CD4-positive, alpha-beta T cell treated with Interleukin-4 for 4 hours (primary cell): ENCODE data around the gene RHOA.
A peak's percentile ranks its signal among the peaks of the same experiment; 100 is the strongest.
"Not testable (repeated sequence)": the region's sequence is repeated elsewhere in the genome, so short reads cannot be mapped to it uniquely, and the experiment has no call there.

ENCODE experiments used
- DNase-seq: peaks from one replicate; pipeline ENCODE4 v3.0.0-alpha.2; 2020

The RHOA gene

DNA sequence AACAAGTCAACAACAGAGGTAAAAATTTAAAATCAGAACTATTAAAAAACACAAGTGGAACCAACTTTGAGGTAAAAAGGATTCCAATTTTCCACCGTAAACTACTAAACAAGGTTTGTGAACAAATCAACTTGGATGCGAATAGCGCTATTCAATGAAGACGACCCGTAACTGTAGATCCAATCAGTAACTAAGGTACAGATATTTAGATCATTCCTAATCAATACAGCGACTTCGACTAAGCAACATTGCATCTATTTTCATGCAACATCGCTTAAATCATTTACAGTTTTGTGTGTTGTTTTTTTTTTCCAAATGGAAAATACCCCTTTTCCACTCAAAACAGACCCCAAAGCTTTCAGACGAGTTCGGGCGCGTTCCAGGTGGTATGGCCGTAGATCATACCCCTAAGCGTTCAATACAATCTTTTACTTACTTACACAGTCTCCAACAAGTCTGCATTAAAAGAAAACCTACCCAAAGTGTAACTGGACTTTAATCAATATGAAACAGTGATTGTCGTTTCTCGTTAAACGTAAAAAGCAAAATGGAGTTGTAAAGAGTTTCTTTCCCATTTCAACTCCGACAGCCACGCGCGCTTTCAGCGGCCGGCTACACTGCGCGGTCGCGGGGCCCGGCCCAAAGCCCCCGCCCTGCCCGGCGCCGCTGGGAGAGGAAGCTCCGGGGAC is 786 bp downstream of the RHOA start:
- no peak for DNase-seq

DNA sequence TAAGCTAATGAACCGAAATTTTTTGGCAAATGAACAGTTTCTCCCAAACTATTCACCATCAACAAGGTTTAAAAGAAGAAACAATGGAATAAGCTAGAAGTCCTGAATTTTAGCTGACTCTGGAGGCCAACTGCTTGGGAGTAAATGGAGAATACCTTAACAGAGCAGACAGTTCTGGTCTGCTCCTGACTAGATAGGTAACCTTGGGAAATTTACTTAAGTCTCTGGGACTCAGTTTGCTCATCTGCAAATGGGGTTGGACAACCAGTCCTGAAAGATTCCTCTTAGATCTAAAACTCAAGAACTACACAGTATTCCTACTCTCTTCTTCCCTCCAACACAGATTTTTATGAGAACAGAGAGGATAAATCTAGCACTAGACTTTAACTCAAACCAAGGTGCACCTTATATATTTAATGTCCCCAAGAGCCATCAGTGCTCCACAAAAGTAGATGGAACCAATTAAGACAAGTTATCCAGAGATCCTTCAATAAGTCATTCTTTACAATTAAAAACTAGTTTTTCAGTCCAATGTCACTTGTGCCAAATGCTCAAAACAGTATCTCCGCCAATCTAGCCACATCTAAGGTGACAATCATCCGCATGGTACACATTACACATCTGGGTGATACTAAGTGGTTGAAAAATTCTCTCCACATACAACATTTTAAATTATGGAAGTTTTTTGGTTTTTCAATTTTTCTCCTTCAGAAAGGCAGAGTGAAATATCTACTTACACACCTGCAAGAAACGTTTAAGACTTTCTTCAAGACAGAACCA is 1.5 kb downstream of the RHOA start:
- DNase-seq: peak; percentile 35

DNA sequence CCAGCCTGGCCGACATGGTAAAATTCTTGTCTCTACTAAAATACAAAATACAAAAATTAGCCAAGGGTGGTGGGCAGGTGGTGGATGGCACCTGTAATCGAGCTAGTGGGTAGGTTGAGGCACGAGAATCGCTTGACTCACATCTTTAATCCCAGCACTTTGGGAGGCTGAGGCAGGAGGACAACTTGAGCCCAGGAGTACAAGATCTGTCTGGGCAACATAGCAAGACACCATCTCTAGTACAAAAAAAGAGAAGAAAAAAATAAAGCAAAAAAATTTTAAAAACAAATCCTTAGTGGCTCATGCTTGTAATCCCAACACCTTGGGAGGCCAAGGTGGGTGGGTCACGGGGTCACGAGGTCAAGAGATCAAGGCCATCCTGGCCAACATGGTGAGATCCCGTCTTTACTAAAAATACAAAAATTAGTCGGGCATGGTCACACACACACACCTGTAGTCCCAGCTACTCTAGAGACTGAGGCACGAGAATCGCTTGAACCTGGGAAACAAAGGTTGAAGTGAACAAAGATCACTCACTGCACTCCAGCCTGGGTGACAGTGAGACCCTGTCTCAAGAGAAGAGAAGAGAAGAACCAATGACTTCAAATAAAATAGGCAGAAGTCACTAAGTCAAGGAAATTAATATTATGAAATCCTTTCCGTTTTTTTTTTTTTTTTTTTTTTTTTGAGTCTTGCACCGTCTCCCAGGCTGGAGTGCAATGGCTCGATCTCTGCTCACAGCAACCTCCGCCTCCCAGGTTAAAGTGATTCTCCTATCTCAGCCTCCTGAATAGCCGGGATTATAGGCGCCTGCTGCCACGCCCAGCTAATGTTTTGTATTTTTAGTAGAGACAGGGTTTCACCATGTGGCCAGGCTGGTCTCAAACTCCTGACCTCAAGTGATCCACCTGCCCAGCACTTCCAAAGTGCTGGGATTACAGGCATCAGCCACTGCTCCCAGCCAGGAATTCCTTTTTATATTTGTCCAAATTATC is 4.9 kb downstream of the RHOA start:
- no peak for DNase-seq

DNA sequence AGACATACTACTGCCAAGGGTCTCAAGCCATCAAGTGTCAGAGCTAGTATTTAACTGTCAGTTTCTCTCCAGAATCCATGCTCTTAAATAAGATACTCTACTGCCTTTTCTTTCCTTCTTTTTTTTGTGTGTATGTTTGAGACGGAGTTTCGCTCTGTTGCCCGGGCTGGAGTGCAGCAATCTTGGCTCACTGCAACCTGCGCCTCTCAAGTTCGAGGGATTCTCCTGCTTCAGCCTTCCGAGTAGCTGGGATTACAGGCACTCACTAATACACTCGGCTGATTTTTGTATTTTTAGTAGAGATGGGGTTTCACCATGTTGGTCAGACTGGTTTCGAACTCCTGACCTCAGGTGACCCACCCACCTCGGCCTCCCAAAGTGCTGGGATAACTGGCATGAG is 6.2 kb downstream of the RHOA start:
- DNase-seq: not testable (repeated sequence)

DNA sequence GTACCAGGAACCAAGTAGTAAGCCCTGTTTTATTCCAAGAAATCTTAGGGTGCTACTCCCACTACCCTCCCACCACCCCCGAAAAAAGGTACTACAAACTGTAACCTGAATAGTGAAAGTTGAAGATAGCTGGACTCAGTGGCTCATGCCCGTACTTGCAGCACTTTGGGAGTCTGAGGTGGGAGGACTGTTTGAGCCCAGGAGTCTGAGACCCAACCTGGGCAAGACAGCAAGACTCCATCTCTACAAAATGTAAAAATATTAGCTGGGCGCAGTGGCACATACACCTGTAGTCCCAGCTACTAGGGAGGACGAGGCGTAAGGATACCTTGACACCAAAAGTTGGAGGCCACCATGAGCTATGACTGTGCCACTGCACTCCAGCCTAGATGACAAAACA is 7.9 kb downstream of the RHOA start:
- no peak for DNase-seq

DNA sequence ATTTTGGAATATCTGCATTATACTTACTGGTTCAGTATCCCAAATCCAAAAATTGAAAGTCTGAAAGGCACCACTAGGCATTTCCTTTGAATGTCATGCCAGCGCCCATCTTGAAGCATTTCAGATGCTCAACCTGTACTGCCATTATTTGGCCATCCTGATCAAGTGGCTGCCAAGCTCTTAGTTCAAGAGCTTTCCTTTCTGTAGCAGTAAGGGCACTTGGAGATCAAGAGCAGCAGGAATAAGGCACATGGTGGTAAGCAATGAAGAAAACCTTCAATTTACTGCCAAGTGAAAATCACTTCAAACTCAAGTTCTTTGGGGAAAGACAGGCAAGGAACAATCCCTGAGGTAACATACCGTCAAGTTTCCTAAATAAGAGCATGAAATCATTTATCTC is 10.0 kb downstream of the RHOA start:
- no peak for DNase-seq

DNA sequence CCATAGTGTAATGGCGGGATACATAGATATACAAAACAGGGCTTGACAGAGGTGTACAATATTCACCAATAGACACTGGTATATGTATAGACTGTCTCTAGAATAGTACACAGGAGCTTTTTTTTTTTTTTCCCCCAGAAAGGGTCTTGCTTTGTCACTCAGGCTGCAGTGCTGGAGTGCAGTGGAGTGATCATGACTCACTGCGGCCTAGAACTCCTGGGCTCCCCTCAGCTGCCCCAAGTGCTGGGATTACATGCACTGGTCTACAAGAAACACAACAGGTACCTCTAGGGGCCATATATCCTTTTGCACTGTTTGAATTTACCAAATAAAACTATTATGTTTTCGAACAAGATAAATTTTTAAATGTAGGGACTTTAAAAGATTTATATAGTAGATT is 12.3 kb downstream of the RHOA start:
- no peak for DNase-seq

DNA sequence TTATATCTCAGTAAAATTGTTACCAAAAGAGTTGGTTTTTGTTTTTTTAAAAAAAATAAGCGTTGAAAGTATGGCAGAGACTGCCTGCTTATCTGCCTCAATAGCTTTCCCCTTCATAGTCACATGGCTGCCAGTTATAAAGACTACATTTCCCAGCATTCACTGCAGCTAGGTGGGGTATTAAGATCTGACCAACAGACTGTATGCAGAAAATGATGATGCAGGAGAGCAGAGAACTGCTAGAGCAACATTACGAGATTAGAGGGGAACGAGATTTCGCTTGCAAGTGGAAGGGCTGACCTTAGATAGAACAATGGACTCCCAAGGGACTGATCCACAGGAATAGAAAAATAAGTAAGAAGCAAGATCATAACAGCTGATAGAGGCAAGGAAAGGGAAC is 14.3 kb downstream of the RHOA start:
- DNase-seq: peak; percentile 27

DNA sequence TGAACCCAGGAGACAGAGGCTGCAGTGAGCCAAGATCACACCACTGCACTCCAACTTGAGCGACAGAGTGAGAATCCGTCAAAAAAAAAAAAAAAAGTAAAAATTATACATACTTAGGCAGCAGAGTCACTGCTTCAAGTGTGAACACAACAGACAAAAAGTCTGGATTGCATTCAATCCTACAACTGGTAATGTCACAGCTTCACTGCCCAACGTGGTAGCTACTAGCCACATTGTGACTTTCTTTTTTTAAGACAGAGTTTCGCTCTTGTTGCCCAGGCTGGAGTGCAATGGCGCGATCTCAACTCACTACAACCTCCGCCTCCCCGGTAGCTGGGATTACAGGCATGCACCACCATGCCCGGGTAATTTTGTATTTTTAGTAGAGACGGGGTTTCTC is 20.5 kb downstream of the RHOA start:
- not testable (repeated sequence) for DNase-seq

DNA sequence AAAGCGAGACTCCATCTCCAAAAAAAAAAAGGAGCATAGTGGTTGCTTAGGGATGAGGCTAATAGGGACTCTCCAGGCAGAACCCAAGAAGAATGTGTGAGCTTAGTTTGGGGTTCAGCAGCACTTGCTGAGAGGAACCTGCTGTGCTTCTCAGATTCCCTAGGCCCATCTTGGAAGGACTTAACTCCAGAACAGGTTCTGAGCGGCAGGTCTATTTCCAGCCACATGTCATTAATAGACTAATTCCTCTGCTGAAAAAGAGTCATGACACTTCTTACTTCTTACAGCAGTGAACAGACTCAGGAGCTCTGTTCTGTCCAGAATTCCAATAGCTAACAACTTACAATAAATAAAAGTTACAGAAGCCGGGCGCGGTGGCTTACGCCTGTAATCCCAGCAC is 22.5 kb downstream of the RHOA start:
- DNase-seq: no peak

DNA sequence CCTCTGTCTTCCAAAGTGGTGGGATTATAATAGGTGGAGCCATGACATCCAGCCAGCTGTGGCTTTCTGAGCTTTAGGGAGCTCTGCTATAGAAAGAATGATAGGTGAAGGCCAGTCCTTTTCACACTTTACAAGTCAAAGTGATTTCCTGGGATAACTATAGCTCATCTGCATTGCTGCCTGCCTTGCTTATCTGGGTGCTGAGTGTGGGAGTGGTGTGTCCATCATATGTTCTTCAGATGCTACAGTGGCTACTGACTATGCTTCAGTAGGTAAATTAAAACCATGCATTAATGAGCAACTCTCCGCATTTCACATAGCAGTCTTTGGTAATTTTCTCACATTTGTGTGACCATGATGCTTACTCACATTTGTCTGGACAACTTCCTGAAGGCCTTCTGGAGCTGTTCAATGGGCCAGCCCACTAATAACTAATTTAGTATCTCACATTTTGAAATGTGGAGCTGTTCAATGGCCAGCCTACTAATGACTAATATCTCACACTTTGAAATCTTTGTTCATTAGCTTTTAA is 23.4 kb downstream of the RHOA start:
- DNase-seq: no peak

DNA sequence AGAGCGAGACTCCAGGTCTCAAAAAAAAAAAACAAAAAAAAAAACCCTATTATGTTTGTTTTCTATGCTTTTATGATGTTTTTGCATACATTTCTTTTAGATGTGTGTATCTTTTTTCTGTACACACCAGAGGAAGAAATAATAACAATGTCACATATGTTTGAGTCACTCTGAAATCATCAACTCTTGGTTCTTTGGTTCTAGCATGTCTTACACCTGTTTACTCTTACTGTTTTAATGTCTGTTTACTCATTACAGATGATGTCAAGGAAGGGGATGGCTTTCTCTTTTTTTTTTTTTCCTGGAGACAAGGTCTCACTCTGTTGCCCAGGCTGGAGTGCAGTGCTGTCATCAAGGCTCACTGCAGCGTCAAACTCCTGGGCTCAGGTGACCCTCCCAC is 24.1 kb downstream of the RHOA start:
- DNase-seq: no peak

DNA sequence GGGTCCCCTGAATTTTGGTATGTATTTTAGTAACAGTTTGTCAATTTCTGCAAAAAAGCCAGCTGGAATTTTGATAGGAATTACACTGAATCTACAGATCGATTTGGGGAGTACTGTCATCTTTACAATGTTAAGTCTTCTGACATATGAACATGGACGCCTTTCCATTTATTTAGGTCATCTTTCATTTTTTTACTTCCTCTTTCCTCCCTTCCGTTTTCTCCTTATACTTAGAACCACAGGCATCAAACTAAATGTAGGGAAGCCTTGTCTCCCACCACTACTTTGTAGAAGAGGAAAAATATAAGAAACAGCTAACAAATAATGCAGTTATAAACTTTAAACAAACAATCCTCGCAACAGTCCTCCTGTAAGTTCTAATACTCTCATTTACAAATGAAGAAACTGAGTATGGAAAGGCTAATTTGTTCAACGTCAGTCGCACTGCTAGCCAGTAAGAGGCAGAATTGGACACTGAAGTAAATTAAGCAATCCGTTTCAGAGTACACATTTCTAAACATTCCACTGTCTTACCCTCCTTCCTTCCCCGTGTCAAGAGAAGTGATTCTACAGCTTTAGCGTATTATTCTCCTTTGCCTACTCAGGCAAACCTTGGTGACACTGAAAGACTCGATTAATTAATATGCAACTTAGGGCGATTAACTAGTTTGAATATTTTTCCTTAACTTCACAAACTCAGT is 25.6 kb downstream of the RHOA start:
- DNase-seq: no peak

DNA sequence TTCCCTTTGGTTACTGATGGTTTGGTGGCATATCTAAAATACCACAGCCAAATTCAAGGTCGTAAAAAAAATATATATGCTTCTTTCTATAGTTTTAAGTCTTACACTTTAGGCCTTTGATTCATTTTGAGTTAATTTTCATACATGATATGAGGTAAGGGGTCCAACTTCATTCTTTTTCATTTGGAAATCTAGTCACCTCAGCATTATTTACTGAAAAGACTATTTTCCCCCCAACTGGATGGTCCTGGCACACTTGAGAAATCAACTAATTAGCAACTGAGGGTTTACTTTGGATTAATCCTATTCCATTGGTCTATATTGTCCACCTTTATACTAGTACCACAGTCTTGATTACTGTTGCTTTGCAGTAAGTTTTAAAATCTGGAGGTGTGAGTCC is 26.2 kb downstream of the RHOA start:
- no peak for DNase-seq

DNA sequence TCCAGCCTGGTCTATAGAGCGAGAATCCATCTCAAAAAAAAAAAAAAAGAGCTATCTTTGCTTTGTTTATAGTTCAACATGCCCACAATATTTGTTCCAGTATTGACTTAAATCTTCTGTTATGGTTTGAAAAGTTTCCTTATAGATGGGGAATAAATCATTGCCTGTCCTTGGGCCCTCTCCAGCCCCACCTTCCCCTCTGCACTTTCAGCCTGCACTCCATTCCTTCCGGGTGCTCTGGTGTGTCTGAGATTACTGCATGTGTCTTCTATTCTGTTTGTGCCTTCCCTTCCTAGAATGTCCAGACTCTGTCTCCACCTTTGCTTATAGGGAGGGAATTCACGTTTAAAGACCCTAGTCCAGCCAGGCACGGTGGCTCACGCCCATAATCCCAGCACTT is 28.4 kb downstream of the RHOA start:
- DNase-seq: no peak

DNA sequence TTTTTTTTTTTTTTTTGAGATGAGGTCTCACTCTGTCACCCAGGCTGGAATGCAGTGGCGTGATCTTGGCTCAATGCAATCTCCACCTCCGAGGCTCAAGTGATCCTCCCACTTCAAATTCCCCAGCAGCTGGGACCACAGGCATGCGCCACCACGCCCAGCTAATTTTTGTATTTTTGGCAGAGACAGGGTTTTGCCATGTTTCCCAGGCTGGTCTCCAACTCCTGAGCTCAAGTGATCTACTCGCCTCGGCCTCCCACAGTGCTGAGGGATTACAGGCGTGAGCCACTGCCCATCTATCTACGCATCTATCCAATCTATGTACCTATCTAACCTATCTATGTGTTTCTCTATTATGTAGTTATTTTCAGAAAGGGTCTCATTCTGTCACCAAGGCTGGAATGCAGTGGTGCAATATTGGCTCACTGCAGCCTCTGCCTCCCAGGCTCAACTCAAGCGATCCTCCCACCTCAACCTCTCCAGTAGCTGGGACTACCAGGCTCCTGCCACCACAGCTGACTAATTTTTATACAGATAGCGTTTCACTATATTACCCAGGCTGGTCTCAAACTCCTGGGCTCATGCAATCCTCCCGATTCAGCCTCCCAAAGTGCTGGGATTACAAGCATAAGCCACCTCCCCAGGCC is 33.4 kb downstream of the RHOA start:
- DNase-seq: no peak

DNA sequence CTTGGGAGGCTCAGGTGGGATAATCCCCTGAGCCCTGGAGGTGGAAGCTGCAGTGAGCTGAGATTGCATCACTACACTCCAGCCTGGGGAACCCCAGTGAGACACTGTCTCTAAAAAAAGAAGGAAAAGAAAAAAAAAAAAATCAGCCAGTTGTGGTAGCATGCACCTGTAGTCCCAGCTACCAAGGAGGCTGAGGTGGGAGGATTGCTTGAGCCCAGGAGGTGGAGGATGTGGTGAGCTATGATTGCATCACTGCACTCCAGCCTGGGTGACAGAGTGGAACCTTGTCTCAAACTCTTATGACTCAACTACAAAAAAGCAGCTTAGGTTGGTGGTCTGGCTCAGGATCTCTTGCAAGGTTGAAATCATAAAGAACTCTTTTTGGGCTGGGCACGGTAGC is 34.3 kb downstream of the RHOA start:
- peak; percentile 46 for DNase-seq

DNA sequence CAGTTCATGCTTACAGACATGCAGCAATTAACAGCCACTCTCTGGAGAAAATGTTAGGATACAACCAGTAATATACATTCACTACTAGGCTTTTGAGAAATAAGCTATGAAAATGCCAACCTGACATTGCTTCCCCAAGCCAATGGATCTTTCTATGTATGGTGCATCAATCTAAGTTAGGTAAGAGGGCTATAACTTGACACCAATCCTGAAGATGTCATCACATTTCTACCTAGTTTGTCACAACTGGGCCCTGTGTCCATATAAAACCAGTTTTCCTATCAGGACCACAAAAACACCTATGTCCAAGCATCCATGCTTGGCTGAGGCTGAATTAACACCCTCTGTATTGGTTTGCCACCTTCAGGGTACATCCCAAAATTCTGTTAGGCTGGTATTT is 39.8 kb downstream of the RHOA start:
- no peak for DNase-seq

DNA sequence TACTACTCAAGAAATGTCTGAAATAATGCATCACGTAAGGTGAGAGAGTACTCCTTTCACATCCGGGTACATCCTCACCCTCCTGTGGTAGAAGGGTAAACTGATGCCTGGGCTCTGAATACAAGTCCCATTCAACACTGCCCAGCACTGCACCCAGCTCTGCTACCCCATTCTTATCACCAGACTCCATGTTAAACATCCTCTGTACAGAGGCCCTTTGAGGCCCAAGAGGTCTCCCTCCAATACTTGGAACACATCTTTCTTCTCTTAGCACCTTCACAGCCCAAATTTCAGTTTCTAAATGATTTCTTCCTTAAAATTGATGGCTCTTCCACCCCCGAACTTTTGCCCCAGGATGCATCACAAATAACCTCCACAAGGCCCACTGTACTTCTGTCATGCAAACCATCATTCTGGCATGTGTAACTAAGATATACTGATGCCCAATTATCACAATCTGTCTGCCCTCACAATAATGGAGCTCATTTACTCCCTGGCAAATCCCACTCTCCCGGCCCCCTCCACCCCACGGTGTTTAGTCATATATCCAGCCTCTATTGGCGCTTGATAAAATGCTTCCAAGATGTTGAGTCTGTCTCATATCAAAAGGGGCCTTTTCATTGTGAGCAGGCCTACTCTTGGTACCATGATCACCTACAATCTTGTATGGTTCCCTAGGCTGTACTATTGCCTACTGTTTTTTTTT is 41.0 kb downstream of the RHOA start:
- no peak for DNase-seq

DNA sequence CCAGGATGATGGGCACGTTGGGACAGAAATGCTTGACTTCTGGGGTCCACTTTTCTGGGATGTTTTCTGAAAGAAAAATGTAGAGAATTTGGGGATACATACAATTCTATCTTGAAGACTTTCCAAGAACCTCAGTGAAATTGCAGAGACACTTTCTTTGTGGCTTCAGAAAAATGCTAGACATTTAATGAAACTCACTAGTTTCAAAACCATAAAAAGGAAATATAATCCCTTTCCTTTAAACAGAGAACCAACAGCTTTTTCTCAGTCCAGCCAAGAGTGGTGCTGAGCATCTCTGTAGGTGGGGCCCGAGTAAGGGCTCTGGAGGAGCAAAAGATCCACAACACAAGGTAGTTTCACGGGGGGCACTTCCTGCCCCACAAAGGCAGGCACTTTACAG is 49.2 kb downstream of the RHOA start:
- no peak for DNase-seq

DNA sequence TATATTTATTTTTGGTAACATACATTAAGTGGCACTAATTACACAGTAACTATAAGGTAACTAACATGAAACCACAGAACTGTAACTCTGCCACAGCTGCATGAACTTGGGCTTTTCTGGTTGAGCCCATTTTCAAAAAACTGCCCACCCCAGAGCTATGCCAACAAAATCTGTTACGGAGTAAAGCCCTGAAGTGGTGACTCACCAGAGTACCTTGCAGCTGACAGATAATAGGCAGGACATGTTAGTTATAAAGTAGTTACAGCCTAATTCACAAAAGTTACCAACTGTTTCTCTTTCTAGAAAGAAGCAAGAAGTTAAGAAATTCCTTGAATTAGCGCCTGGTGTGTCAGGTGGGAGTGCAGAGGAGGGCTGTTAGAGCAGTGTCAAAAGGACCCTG is 52.2 kb downstream of the RHOA start:
- DNase-seq: no peak

DNA sequence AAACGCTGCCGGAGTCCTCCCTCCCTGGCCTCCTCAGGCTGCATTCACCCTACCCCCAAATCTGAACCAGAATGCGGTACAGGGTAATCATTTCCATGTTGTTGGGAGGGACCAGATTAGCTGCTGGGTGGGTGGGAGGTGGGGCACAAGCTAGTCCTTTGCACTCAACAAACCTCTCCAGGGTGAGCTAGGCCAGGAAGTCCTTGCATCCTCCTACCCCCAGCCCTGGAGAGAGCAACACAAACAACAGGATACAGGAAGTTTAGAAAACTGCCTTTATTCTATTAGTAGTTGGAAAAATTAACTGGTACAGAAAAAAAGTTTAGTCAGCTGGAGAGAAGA is 52.9 kb downstream of the RHOA start:
- no peak for DNase-seq
